NCI-H748 (cell line): Measurements from ENCODE around the gene DRC3.

Experiments used
- DNase-seq: peaks from one replicate; lab custom pipeline; 2025; ENCODE audit not compliant: unreplicated experiment; lab: John Stamatoyannopoulos, UW

Gene DRC3

GRCh38 chr17:18042983-18043382 lies 70.3 kb downstream of the DRC3 start:
- no peak for DNase-seq

- DNase-seq = peak; percentile 28
Observed at GRCh38 chr17:18043491-18043890, 70.8 kb downstream of the DRC3 start.

- no peak for DNase-seq
Observed at GRCh38 chr17:18044609-18045008, 71.9 kb downstream of the DRC3 start.

DNA sequence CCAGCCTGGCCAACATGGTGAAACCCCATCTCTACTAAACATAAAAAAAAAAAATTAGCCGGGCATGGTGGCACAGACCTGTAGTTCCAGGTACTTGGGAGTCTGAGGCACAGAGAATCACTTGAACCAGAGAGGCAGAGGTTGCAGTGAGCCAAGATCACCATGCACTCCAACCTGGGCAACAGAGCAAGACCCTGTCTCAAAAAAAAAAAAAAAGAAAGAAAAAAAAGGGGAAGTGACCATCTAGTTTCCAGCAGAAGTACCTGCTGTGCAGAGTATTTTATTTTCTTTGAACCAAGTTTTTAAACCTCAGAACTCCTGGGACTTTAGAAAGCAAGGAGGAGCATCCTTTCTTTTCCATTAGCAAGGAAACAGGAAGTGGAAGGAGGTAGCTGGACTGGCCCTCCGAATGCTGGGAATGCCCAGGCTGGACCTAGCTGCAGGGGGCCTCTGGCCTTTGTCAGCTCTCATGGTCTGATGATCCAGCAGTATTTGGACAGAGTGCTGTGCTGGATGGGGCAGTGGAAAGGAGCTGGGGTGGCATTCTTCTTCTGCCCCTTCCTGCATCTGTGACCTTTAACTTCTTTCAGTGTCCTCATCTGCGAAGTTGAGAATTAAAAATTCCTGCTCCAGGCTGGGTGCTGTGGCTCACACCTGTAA lies 73.2 kb downstream of the DRC3 start:
- no peak for DNase-seq

DNA sequence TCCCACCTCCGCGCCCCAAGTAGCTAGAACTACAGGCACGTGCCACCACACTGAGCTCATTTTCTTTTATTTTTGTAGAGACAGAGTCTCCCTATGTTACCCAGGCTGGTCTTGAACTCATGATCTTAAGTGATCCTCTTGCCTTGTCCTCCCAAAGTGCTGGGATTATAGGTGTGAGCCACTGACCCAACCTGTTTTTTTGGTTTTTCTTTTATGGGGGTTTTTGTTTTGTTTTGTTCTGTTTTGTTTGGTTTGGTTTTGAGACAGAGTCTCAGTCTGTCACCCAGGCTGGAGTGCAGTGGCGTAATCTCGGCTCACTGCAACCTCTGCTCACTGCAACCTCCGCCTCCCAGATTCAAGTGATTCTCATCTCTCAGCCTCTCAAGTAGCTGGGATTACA lies 82.9 kb downstream of the DRC3 start:
- no peak for DNase-seq

GRCh38 chr17:18056214-18056613 lies 83.6 kb downstream of the DRC3 start:
- no peak for DNase-seq

DNA sequence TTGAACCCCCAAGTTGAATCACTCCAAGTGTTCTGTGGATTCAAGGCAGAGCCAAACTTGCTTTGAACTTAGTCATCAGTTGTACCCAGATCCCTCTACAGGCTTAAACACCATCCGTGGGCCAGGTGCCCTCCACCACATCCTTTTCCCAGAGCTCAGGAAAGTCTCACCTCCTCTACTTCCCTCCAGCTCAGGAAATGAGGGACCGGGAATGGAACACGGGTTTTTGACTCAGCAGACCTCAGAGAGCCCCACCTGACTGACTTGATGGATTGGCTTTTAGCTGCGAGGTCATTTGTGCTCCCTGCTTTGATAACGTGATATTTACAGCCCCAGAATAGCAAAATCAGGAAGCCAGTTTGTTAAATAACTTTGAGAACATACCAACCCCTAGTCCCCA lies 86.6 kb downstream of the DRC3 start:
- DNase-seq = no peak

DNA sequence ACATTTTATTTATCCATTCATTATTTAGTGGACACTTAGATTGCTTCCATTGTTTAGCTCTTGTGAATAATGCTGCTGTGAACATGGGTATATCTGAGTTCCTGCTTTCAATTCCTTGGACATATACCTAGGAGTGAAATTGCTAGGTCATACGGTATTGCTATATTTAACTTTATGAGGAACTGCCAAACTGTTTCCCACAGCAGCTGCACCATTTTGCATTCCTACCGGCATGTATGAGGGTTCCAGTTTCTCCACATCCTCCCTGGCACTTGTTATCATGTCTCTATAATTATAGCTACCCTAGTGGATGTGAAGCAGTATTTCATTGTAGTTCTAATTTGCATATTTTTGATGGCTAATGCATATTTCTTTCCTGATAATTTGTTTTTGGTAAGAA lies 91.4 kb downstream of the DRC3 start:
- DNase-seq = no peak

DNA sequence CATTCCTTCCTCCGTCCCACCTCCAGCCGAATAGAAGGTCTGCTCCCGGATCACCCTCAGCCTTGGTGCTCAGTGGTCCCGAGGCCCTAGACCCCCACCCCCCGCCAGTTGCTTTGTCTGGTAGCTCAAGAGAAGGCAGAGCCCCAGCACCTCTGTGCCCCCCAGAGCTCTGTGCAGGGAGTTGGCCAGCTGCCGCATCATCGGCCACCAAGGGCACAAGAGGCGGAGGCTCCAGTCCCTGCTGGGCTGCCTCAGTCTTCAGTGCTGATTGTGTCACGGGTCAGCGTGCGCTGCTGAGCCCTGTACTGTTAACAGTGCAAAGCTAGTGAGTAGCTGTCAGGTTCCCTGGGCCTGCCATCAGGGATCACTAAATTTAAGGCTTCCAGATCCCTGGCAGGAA lies 92.9 kb downstream of the DRC3 start:
- DNase-seq = no peak
